Heart left ventricle (tissue), 13 donors: ENCODE measurements around the gene ZNF747.

Experiments used
- POLR2A ChIP-seq, 2 donors: fragments of 450-650 bp; IDR thresholded peaks; one replicate each; pipeline ENCODE4 v1.6.1; 2017; ENCODE audit warnings: antibody characterized with exemption in 2 of 2, mild to moderate bottlenecking in 2 of 2, moderate library complexity in 2 of 2
- TF ChIP-seq, protein P1 (sequence below), 12 donors: fragments of 200-600 bp; sonication (generic) in 4 of 12; IDR thresholded peaks; one replicate each; pipeline versions ENCODE4 v1.5.0 to v1.8.0; 2018 to 2022; ENCODE audit warnings: antibody characterized with exemption in 12 of 12, mild to moderate bottlenecking in 5 of 12
- donor health status: ischemic (EF 13 %, LVEDD 7.1; RV severe dilation, severe dysfunction).
- donor health status: DM: no; HTN: yes; CAD: no.
- donor health status: DM: no; HTN: no; CAD: no.
- donor health status: ischemic (EF 25% LVEDD 6.9; RV normal size, moderate dysfunction).
- donor health status: ischemic (EF 25% LVEDD 5.7; RV mildly dilated, moderate dysfunction).
- donor health status: ischemic (EF 35%, LVEDD 5.7; RV mildly dilated, moderate dysfunction).
- donor health status: nonischemic (EF 11% LVEDD 7.7; RV severe dilation, severe dysfunction).
- donor health status: DM: yes; HTN: yes; CAD: no.
- donor health status: PGD.
- donor health status: ischemic (EF 29% LVEDD 5.4; RV normal size, mild dysfunction).
- donor health status: nonischemic (EF 23%, LVEDD 6.1; RV moderate dilation, normal function).

DNA sequence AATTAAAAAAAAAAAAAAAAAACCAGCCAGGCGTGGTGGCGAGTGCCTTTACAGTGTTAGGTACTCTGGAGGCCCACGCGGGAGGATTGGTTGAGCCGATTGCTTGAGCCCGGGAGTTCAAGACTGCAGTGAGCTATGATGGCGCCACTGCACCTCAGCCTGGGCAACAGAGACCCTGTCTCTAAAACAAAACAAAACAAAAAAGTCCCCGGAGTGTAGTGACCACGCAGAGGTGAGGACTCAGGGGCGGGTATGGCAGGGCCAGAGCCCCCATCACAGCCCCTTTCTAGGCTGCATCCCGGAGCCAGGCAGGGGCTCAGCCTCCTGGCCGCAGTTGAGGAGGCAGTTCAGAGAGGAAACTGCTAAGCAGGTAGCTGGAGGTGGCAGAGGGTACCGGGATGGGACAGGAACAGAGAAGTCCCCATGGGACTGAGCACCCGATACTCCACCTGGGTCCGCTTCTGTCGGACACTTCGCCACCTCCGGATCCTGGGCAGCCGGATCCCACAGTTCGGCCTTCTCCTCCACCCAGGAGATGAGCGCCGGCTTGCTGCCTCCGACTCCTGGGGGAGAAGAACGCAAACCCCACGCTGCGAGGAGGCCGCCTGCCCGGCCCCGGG, 800 bp downstream of the ZNF747 start:
- TF ChIP-seq POLR2A (IDR thresholded peaks at IDR 0.05): no peak
- TF ChIP-seq, protein P1, sequence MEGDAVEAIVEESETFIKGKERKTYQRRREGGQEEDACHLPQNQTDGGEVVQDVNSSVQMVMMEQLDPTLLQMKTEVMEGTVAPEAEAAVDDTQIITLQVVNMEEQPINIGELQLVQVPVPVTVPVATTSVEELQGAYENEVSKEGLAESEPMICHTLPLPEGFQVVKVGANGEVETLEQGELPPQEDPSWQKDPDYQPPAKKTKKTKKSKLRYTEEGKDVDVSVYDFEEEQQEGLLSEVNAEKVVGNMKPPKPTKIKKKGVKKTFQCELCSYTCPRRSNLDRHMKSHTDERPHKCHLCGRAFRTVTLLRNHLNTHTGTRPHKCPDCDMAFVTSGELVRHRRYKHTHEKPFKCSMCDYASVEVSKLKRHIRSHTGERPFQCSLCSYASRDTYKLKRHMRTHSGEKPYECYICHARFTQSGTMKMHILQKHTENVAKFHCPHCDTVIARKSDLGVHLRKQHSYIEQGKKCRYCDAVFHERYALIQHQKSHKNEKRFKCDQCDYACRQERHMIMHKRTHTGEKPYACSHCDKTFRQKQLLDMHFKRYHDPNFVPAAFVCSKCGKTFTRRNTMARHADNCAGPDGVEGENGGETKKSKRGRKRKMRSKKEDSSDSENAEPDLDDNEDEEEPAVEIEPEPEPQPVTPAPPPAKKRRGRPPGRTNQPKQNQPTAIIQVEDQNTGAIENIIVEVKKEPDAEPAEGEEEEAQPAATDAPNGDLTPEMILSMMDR (IDR thresholded peaks at IDR 0.05): no peak
